Measurements from ENCODE around the gene PCGF2.

The PCGF2 gene

DNA sequence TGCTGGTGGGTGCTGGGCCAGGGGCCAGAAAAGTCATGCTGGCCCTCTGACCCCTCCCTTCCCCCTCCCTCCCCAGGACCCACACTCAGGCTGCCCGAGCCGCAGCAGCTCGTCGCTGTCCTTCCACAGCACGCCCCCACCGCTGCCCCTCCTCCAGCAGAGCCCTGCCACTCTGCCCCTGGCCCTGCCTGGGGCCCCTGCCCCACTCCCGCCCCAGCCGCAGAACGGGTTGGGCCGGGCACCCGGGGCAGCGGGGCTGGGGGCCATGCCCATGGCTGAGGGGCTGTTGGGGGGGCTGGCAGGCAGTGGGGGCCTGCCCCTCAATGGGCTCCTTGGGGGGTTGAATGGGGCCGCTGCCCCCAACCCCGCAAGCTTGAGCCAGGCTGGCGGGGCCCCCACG is 26.3 kb downstream of the PCGF2 start:
- TF ChIP-seq CTCF (IDR thresholded peaks at IDR 0.05; ENCODE audit: extremely low read depth, missing control alignments) = no peak
- no peak for DNase-seq (ENCODE audit: low spot score)

DNA sequence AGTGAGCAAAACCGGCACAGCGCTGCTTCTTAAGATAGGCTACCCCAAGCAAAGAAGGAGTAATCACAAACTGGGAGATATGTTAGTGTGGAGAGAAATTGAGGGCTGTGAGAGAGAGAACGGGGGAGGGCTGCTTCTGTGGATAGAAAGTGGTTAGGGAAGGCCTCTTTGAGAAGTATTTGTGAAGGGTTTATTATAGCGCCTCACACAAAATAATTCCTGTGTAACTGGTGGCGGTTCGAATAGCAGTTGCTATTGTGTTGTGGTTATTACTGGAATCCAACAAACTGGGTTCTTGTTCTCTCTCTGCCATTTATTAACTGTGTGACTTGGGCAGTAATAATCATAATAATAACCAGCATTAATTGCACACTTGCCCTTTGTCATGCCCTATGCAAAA is 27.2 kb downstream of the PCGF2 start:
- no peak for TF ChIP-seq CTCF (IDR thresholded peaks at IDR 0.05; ENCODE audit: extremely low read depth, missing control alignments)
- no peak for DNase-seq (ENCODE audit: low spot score)

DNA sequence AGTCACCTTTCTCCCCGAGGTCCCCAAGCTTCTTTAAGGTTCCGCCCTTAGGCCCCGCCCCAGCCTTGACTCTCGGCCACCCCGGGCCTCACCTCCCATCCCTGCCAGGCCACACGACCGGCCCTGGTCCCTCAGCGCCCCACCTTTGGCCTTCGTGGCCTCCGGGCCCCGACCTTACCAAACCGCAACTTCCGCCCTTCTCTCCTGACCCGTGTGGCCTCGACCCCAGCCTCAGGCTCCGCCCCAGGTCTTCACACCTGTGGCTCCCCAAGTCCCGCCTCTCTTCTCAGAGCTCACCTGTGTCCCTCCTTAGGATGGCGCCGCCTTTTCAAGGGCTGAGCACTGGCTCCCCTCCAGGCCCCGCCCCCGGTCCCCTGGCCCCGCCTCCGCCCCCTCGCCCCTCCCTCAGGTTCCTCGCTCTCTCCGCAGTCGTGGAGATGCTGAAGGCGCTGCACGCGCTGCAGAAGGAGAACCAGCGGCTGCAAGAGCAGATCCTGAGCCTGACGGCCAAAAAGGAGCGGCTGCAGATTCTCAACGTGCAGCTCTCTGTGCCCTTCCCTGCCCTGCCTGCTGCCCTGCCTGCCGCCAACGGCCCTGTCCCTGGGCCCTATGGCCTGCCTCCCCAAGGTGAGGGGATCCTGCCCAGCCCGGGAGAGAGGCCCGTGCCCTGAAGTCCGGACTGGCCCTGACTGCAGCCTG is 28.0 kb downstream of the PCGF2 start:
- DNase-seq (ENCODE audit: low spot score) = no peak
- no peak for TF ChIP-seq CTCF (IDR thresholded peaks at IDR 0.05; ENCODE audit: extremely low read depth, missing control alignments)

- DNase-seq (ENCODE audit: low spot score) = no peak
- no peak for TF ChIP-seq CTCF (IDR thresholded peaks at IDR 0.05; ENCODE audit: extremely low read depth, missing control alignments)
Measured at GRCh38 chr17:38719289-38719942, 28.7 kb downstream of the PCGF2 start.

DNA sequence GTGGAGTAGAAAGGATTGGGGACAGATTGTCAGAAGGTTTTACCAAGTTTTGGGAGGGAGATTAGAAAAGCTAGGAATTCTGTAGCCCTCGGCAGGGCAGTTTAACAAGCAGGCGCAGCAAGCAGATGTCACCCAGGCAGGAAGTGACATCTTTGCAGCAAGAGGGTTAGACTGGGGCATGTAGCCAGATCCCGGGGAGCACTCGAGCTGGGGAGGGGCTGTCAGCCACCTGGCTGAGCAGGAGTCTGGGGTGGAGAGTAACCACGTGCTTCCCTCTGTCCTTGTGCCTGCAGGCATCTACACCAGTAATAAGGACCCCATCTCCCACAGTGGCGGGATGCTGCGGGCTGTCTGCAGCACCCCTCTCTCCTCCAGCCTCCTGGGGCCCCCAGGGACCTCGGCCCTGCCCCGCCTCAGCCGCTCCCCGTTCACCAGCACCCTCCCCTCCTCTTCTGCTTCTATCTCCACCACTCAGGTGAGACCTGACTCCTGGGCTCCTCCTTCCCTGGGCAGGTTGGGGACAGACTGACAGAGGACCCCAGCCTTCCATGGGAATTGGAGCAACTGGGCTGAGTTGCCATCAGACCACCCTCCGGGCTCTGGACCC is 30.9 kb downstream of the PCGF2 start:
- DNase-seq (ENCODE audit: low spot score) = no peak
- no peak for TF ChIP-seq CTCF (IDR thresholded peaks at IDR 0.05; ENCODE audit: extremely low read depth, missing control alignments)

DNA sequence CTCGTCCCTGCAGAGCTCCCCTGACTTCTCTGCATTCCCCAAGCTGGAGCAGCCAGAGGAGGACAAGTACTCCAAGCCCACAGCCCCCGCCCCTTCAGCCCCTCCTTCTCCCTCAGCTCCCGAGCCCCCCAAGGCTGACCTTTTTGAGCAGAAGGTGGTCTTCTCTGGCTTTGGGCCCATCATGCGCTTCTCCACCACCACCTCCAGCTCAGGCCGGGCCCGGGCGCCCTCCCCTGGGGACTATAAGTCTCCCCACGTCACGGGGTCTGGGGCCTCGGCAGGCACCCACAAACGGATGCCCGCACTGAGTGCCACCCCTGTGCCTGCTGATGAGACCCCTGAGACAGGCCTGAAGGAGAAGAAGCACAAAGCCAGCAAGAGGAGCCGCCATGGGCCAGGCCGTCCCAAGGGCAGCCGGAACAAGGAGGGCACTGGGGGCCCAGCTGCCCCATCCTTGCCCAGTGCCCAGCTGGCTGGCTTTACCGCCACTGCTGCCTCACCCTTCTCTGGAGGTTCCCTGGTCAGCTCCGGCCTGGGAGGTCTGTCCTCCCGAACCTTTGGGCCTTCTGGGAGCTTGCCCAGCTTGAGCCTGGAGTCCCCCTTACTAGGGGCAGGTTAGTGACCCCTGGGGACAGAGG is 31.6 kb downstream of the PCGF2 start:
- TF ChIP-seq CTCF (IDR thresholded peaks at IDR 0.05; ENCODE audit: extremely low read depth, missing control alignments) = no peak
- DNase-seq (ENCODE audit: low spot score) = no peak
